GM12878 (cell line): ENCODE results near the gene B3GALT5. TPM values are rescaled to one million over a fixed set of nuclear protein-coding genes. Genes with fewer than 3 reads are reported as not detected.

ENCODE experiments used
- ATAC-seq: fragments of 200-7000 bp; cut with Tn5 transposase; 3 replicates; pipeline ENCODE4 v1.9.1; 2020; ENCODE audit warnings: mild to moderate bottlenecking, moderate library complexity
- BruUV-seq: library from RNA; stranded (reverse); fragments of 400-500 nt; replicated peaks from 2 replicates; lab custom pipeline; 2021; lab: Mats Ljungman, UMichigan
- CTCF ChIA-PET: fragments of 300-600 bp; sonication (Branson Sonifier 250); formaldehyde crosslinking; extraction: SDS; loops from one replicate; lab custom pipeline; 2021; ENCODE audit warnings: inconsistent platforms; lab: Yijun Ruan, JAX
- POLR2A ChIA-PET: fragments of 350-600 bp; formaldehyde crosslinking; extraction: SDS; loops from one replicate; lab custom pipeline; 2021; ENCODE audit warnings: inconsistent platforms; lab: Charles Lee
- RAD21 ChIA-PET: fragments of 300-600 bp; sonication (Branson Sonifier 250); formaldehyde crosslinking; loops from one replicate; lab custom pipeline; 2023; ENCODE audit warnings: antibody characterized with exemption; ENCODE audit not compliant: unreplicated experiment; lab: Charles Lee
- SMC1A ChIA-PET: fragments of 300-600 bp; sonication (Branson Sonifier 250); formaldehyde crosslinking; loops from one replicate; lab custom pipeline; 2023; ENCODE audit not compliant: unreplicated experiment, uncharacterized antibody; lab: Charles Lee
- DNase-seq: peaks from one replicate; pipeline ENCODE4 v3.0.0-alpha.2; 2011; ENCODE audit warnings: low read depth, low spot score
- FAIRE-seq: peaks from 3 replicates; lab custom pipeline; 2011; peaks lifted over from hg19 to GRCh38; lab: Jason Lieb, UNC
- H2AFZ ChIP-seq: 2 replicates; pipeline ENCODE4 v1.6.0; 2011; ENCODE audit warnings: low read depth, low read length, control low read depth; ENCODE audit not compliant: control insufficient read depth
- H3K27ac ChIP-seq: 2 replicates; pipeline ENCODE4 v1.5.1; 2011; ENCODE audit warnings: control low read depth; ENCODE audit not compliant: control insufficient read depth, insufficient read depth
- H3K27me3 ChIP-seq, 2 experiments: replicated peaks in 1 of 2; 2 replicates each; pipeline versions ENCODE4 v1.6.0 to v1.6.1; 2011; ENCODE audit warnings: low read length in 1 of 2; ENCODE audit not compliant: control insufficient read depth in 2 of 2, insufficient read depth in 2 of 2
- H3K36me3 ChIP-seq, 2 experiments: 2 replicates each; pipeline ENCODE4 v1.5.1; 2011; ENCODE audit warnings: low read length in 1 of 2; ENCODE audit not compliant: control insufficient read depth in 2 of 2, insufficient read depth in 2 of 2
- H3K4me1 ChIP-seq: 2 replicates; pipeline ENCODE4 v1.6.1; 2011; ENCODE audit warnings: mild to moderate bottlenecking, low read length, moderate library complexity, mixed read lengths; ENCODE audit not compliant: control insufficient read depth, insufficient read depth
- H3K4me2 ChIP-seq: 2 replicates; pipeline ENCODE4 v1.6.0; 2011; ENCODE audit warnings: control low read depth; ENCODE audit not compliant: control insufficient read depth, insufficient read depth
- H3K4me3 ChIP-seq: fragments of 200-600 bp; sonication (generic); 2 replicates; pipeline ENCODE4 v1.5.1; 2016
- H3K79me2 ChIP-seq: 2 replicates; pipeline ENCODE4 v1.6.0; 2011; ENCODE audit warnings: low read length; ENCODE audit not compliant: control insufficient read depth, insufficient read depth
- H3K9ac ChIP-seq: 2 replicates; pipeline ENCODE4 v1.8.0; 2011; ENCODE audit warnings: low read length, control low read depth, mixed read lengths; ENCODE audit not compliant: control insufficient read depth, insufficient read depth
- H3K9me3 ChIP-seq: replicated peaks from 3 replicates; pipeline ENCODE4 v1.5.1; 2011; ENCODE audit warnings: mild to moderate bottlenecking, low read length; ENCODE audit not compliant: control insufficient read depth, insufficient read depth
- H4K20me1 ChIP-seq: 2 replicates; pipeline ENCODE4 v1.6.0; 2011; ENCODE audit not compliant: control insufficient read depth, insufficient read depth
- CHD4 ChIP-seq: fragments of 200-600 bp; sonication (generic); IDR thresholded peaks from 2 replicates; pipeline ENCODE4 v1.6.1; 2016; ENCODE audit warnings: mild to moderate bottlenecking
- ETV6 ChIP-seq, 2 experiments: fragments of 450-650 bp in 1 of 2; IDR thresholded peaks in 1 of 2; conservative IDR thresholded peaks in 1 of 2; 2 replicates each; pipeline ENCODE4 v1.6.1; 2014; ENCODE audit warnings: antibody characterized with exemption in 1 of 2, borderline replicate concordance in 1 of 2, low read depth in 1 of 2, mild to moderate bottlenecking in 1 of 2, moderate library complexity in 1 of 2
- FOS ChIP-seq: IDR thresholded peaks from 3 replicates; pipeline ENCODE4 v1.6.1; 2011; ENCODE audit warnings: borderline replicate concordance; ENCODE audit not compliant: insufficient read length; ENCODE audit errors: extremely low read depth
- HDGF ChIP-seq: fragments of 450-650 bp; IDR thresholded peaks from 2 replicates; pipeline ENCODE4 v1.6.1; 2016; ENCODE audit warnings: antibody characterized with exemption
- LARP7 ChIP-seq: fragments of 450-650 bp; IDR thresholded peaks from 2 replicates; pipeline ENCODE4 v1.6.1; 2017; ENCODE audit warnings: mild to moderate bottlenecking
- MEF2A ChIP-seq: IDR thresholded peaks from 2 replicates; pipeline ENCODE4 v1.6.1; 2011; ENCODE audit warnings: low read depth, mild to moderate bottlenecking, low read length, moderate library complexity; ENCODE audit not compliant: insufficient read depth
- POLR2AphosphoS2 ChIP-seq: IDR thresholded peaks from 2 replicates; pipeline ENCODE4 v1.6.1; 2011; ENCODE audit warnings: low read depth, mild to moderate bottlenecking, low read length, improper control_type of control experiment, moderate library complexity
- RUNX3 ChIP-seq: IDR thresholded peaks from 2 replicates; pipeline ENCODE4 v1.6.1; 2012; ENCODE audit warnings: low read length, inconsistent platforms
- SREBF2 ChIP-seq: IDR thresholded peaks from 2 replicates; pipeline ENCODE4 v1.6.1; 2012; ENCODE audit warnings: mild to moderate bottlenecking, low read length
- WGBS: methylation state at CpG from one replicate; pipeline ENCODE4 v1.1.6; 2016; ENCODE audit warnings: low lambda C conversion rate; ENCODE audit not compliant: insufficient replicate concordance, insufficient coverage; ENCODE audit errors: missing lambda C conversion rate; 5-methylcytosine and 5-hydroxymethylcytosine counted together
- in situ Hi-C: fragments of 300-500 bp; cut with MboI; formaldehyde crosslinking; loops from 9 replicates; pipeline ENCODE4 v1.14.3; 2018; ENCODE audit warnings: mixed read lengths
- intact Hi-C: fragments of 100-400 bp; cut with micrococcal nuclease; formaldehyde crosslinking; loops from one replicate; pipeline ENCODE4 v1.14.2; 2022; ENCODE audit not compliant: unreplicated experiment
- polyA plus RNA-seq, 11 experiments: library from polyadenylated mRNA; depleted of rRNA in 4 of 11; unstranded in 6 of 11; stranded (reverse) in 5 of 11; fragments of >200 nt; fragmentation: Nextera tagmentation in 4 of 11; fragmentation: Illumina TruSeq in 1 of 11; extraction: Ambion mirVana in 4 of 11; extraction: Trizol in 1 of 11; gene quantifications; 1 replicate in 1 of 11; 2 replicates in 10 of 11; pipeline versions ENCODE4 v1.2.1 to v1.2.3, GENCODE V29; 2011 to 2016; ENCODE audit warnings: inconsistent platforms in 2 of 11, missing spikeins in 2 of 11, low read depth in 1 of 11
- total RNA-seq, 4 experiments: library from RNA; depleted of rRNA in 3 of 4; stranded (reverse); fragments of >200 nt in 3 of 4; fragmentation: Illumina TruSeq in 1 of 4; extraction: Trizol in 1 of 4; gene quantifications; 2 replicates each; pipeline versions ENCODE4 v1.2.1 to v1.2.3, GENCODE V29; 2013 to 2021
- TF ChIP-seq, protein P1 (sequence below): fragments of 450-650 bp; IDR thresholded peaks from 2 replicates; pipeline ENCODE4 v1.6.1; 2014; ENCODE audit warnings: mild to moderate bottlenecking
- TF ChIP-seq, protein P2 (sequence below): fragments of 150-350 bp; IDR thresholded peaks from 2 replicates; pipeline ENCODE4 v1.6.1; 2016; ENCODE audit warnings: low read depth, low read length
- TF ChIP-seq, protein P3 (sequence below): IDR thresholded peaks from 2 replicates; pipeline ENCODE4 v1.6.1; 2011; ENCODE audit warnings: low read depth, low read length, improper control_type of control experiment, borderline replicate concordance
- TF ChIP-seq, protein P4 (sequence below): fragments of 450-650 bp; IDR thresholded peaks from 2 replicates; pipeline ENCODE4 v1.6.1; 2017; ENCODE audit warnings: borderline replicate concordance

Gene B3GALT5
- total and polyA plus RNA-seq, 10 of the 15 experiments (the other 5 are each of a cell fraction or from before 2014, with no cell fraction given) = 0.03 to 0.04 TPM; not detected in 8

DNA sequence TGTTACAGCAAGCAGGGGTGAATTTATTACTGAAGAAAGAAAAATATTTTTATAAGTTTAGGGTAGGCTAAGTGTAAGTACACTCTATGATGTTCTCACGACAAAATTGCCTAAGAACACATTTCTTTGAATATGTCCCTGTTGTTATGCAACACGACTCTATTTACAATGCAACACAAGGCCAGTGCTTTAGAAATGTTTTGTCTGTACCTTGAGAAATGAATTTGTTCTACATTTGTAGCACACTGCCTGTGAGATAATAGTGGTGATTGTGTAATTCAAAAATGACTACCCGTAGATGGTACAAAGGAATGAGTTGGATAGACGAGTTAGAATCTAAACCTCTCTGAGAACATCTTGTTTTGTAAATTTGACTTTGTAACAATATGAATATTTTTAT is 68.5 kb downstream of the B3GALT5 start (continued):
- TF ChIP-seq, protein P1, sequence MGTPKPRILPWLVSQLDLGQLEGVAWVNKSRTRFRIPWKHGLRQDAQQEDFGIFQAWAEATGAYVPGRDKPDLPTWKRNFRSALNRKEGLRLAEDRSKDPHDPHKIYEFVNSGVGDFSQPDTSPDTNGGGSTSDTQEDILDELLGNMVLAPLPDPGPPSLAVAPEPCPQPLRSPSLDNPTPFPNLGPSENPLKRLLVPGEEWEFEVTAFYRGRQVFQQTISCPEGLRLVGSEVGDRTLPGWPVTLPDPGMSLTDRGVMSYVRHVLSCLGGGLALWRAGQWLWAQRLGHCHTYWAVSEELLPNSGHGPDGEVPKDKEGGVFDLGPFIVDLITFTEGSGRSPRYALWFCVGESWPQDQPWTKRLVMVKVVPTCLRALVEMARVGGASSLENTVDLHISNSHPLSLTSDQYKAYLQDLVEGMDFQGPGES = no peak
- TF ChIP-seq MEF2A = no peak
- no peak for TF ChIP-seq RUNX3
- no peak for TF ChIP-seq CHD4
- TF ChIP-seq LARP7 = no peak
- TF ChIP-seq, all 136 proteins: peak for 0

DNA sequence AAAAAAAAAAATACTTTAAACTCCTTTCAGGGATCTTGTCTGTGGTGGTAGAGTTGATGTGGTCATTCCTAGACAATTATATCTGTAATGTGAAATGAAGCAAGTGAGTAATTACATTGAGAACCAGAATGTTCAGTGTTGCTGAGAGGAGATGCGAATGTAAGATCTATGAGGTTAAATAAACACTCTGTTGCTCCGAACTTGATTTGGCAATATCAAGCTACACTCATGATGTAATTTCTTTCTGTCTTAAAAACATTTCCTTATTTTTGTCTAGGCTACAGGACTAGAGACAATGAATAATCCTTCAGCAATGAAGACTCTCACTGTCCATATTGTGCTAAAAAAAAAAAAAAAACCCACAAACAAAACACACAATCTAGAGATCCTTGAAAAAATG is 69.1 kb downstream of the B3GALT5 start:
- TF ChIP-seq ETV6 (conservative IDR thresholded peaks at IDR 0.05 in 1 of 2, IDR thresholded peaks at IDR 0.05 in 1 of 2; ENCODE audit: borderline replicate concordance in 1 of 2, low read depth in 1 of 2) (no peak), POLR2AphosphoS2 (no peak), FOS (no peak), SREBF2 (no peak), HDGF (no peak)
- TF ChIP-seq, protein P2, sequence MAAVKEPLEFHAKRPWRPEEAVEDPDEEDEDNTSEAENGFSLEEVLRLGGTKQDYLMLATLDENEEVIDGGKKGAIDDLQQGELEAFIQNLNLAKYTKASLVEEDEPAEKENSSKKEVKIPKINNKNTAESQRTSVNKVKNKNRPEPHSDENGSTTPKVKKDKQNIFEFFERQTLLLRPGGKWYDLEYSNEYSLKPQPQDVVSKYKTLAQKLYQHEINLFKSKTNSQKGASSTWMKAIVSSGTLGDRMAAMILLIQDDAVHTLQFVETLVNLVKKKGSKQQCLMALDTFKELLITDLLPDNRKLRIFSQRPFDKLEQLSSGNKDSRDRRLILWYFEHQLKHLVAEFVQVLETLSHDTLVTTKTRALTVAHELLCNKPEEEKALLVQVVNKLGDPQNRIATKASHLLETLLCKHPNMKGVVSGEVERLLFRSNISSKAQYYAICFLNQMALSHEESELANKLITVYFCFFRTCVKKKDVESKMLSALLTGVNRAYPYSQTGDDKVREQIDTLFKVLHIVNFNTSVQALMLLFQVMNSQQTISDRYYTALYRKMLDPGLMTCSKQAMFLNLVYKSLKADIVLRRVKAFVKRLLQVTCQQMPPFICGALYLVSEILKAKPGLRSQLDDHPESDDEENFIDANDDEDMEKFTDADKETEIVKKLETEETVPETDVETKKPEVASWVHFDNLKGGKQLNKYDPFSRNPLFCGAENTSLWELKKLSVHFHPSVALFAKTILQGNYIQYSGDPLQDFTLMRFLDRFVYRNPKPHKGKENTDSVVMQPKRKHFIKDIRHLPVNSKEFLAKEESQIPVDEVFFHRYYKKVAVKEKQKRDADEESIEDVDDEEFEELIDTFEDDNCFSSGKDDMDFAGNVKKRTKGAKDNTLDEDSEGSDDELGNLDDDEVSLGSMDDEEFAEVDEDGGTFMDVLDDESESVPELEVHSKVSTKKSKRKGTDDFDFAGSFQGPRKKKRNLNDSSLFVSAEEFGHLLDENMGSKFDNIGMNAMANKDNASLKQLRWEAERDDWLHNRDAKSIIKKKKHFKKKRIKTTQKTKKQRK = no peak
- TF ChIP-seq, protein P3, sequence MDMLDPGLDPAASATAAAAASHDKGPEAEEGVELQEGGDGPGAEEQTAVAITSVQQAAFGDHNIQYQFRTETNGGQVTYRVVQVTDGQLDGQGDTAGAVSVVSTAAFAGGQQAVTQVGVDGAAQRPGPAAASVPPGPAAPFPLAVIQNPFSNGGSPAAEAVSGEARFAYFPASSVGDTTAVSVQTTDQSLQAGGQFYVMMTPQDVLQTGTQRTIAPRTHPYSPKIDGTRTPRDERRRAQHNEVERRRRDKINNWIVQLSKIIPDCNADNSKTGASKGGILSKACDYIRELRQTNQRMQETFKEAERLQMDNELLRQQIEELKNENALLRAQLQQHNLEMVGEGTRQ = no peak
- TF ChIP-seq, protein P4, sequence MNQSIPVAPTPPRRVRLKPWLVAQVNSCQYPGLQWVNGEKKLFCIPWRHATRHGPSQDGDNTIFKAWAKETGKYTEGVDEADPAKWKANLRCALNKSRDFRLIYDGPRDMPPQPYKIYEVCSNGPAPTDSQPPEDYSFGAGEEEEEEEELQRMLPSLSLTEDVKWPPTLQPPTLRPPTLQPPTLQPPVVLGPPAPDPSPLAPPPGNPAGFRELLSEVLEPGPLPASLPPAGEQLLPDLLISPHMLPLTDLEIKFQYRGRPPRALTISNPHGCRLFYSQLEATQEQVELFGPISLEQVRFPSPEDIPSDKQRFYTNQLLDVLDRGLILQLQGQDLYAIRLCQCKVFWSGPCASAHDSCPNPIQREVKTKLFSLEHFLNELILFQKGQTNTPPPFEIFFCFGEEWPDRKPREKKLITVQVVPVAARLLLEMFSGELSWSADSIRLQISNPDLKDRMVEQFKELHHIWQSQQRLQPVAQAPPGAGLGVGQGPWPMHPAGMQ = no peak
- POLR2A ChIA-PET = no interaction called here

More for the DNA sequence above, 69.1 kb downstream of the B3GALT5 start:
- H3K4me3 ChIP-seq = no peak overlapping the region
- no peaks in the 10 kb centered on the region; the same call in 2 of the 3 replicates for H3K9me3 ChIP-seq
- no peak overlapping the region for H3K4me2 ChIP-seq
- no TSS peak for BruUV-seq
- no peak for FAIRE-seq
- SMC1A ChIA-PET = no interaction called here
- 17% methylated on average over 2 of the region's 2 CpGs for WGBS
- CTCF ChIA-PET = no interaction called here
- no peak for ATAC-seq
- H3K27ac ChIP-seq = no peak overlapping the region
- DNase-seq = no peak
- H3K9ac ChIP-seq = no peak overlapping the region
- no peaks in the 10 kb centered on the region for H3K27me3 ChIP-seq
- no peaks in the 10 kb centered on the region for H3K36me3 ChIP-seq
- H2AFZ ChIP-seq = no peak overlapping the region
- RAD21 ChIA-PET = no interaction called here
- no peaks in the 10 kb centered on the region for H3K4me1 ChIP-seq
- in situ Hi-C loops = no loop called here
- intact Hi-C loops = no loop called here
- no peaks in the 10 kb centered on the region for H4K20me1 ChIP-seq
- no peaks in the 10 kb centered on the region for H3K79me2 ChIP-seq
